22Rv1 (cell line): Measurements from ENCODE around the gene LIMCH1.
"Not testable (repeated sequence)": the region's sequence is repeated elsewhere in the genome, so short reads cannot be mapped to it uniquely, and the experiment has no call there.

ENCODE experiments used
- CTCF ChIP-seq: fragments of 450-650 bp; IDR thresholded peaks from 2 replicates; pipeline ENCODE4 v1.5.1; 2017; ENCODE audit warnings: mild to moderate bottlenecking
- ZFX ChIP-seq: fragments of 450-650 bp; IDR thresholded peaks from 2 replicates; pipeline ENCODE4 v1.6.1; 2017; ENCODE audit warnings: antibody characterized with exemption, borderline replicate concordance

DNA sequence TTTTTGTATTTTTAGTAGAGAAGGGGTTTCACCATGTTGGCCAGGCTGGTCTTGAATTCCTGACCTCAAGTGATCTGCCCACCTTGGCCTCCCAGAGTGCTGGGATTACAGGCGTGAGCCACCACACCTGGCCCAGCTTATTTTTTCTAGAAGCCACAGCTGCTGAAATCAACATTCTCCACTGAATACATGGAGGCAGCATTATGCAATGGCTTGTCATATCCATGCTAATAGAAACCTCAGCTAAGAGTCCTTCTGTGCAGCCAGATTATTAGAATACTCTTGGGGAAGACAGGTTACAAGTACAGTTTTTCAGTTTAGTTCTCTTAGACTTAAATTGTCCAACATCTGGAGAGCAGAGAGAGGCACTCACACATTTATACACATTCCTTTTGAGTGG lies 104.8 kb downstream of the LIMCH1 start:
- not testable (repeated sequence) for TF ChIP-seq CTCF, ZFX
